Stimulated activated CD8-positive, alpha-beta memory T cell treated with anti-CD3 and anti-CD28 coated beads, Interleukin-4, amount 100 ng/mL, for 48 hours (primary cell): Measurements from ENCODE around the gene MAPT.

Experiments used
- DNase-seq: peaks from one replicate; pipeline ENCODE4 v3.0.0-alpha.2; 2020

Gene MAPT

GRCh38 chr17:46037722-46038255 is 143.4 kb downstream of the MAPT start:
- DNase-seq, result no peak

GRCh38 chr17:46038414-46038813 is 144.1 kb downstream of the MAPT start:
- DNase-seq, result no peak

DNA sequence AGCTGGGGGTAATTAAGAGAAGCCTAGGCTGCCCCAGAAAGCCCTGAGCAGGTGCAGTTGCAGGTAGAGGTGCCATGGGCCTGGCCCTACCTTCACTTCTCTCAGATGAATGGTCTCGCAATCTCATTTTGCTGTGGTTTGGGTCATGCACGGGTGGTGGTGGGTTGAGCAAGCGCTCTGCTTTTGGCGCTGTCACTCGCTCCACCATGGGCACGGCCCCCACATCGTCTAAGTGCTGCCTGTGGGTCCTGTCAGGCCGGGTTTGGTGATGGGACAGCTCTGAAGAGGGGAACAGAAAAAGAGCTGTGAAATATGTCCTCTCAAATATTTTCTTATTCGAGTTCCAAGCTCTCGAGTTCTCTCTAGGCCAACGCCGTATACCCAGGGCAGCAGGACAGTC is 144.6 kb downstream of the MAPT start:
- DNase-seq, result no peak

- no peak for DNase-seq
Observed at GRCh38 chr17:46039592-46040186, 145.3 kb downstream of the MAPT start.

- no peak for DNase-seq
Observed at GRCh38 chr17:46042246-46042645, 147.9 kb downstream of the MAPT start.

DNA sequence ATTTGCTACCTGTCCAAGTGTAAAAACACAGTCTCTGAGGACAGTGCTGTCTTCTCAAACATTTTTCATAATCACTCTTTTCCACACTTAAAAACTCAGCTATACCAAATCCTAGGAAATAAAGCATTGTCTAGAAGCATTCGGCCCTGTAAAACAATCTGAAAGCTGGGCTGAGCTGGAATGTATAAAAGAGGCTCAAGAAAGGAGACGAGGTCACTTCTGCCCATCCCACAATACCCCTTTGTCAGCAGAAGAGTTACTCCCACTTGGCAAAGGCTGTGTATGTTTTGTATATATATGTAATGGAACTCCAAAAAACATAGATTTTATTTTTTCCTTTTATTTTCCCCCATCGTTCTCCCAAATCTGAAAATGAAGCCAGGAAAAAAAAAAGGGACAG is 148.6 kb downstream of the MAPT start:
- no peak for DNase-seq

- DNase-seq, result no peak
Observed at GRCh38 chr17:46043606-46044005, 149.3 kb downstream of the MAPT start.

GRCh38 chr17:46044286-46044928 is 150.1 kb downstream of the MAPT start:
- DNase-seq, result peak; percentile 59

DNA sequence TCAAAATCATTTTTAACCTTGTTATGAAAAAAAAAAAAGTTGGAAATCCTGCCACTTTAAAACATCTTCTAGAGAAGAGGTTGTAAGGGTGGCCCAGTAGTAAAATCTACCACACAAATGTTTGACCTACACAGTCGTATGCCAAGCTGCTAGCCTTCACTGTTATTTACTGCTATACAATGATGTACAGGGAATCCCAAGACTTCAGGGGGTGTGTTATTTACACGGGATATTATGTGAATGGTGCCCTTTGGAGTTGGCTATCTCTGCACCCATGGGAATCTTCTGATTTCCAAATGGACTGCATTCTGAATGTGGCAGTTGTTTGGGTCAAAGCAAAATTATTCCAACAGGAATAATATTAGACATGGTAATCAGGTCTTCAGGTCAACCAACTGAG is 150.6 kb downstream of the MAPT start:
- DNase-seq, result no peak

GRCh38 chr17:46045639-46046038 is 151.3 kb downstream of the MAPT start:
- DNase-seq, result no peak

DNA sequence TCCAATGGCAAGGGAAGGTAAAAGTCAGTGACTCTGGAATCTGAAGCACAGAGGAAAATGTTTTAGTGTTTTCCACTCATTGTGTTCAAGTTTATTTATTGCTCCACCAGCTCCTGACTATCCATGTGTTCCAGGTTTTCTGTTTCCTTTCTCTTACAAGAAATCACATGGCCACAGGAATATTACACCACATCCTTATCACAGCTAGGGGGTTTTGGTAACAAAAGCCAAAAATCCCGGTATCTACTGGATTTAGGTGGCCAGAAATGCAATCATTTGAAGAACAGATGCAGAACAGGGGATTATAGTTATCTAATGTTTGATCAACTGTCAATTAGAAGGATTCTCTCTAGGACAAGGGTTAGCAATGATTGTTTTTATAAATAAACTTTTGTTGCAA is 152.6 kb downstream of the MAPT start:
- DNase-seq, result no peak

- DNase-seq, result no peak
Observed at GRCh38 chr17:46047398-46047797, 153.0 kb downstream of the MAPT start.

DNA sequence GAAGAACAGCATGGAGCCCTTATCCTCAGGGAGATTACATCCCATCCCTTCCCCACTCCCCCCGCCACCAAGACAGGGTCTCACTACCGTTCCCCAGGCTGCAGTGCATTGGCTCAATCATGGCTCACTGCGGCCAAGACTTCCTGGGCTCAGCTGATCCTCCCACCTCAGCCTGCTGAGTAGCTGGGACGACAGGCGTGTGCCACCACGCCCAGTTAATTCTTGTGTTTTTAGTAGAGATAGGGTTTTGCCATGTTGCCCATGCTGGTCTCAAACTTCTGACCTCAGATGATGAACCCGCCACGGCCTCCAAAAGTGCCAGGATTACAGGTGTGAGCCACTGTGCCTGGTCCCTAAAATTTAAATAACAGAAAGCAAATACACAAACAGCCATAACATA is 153.5 kb downstream of the MAPT start:
- DNase-seq, result no peak

- DNase-seq, result no peak
Observed at GRCh38 chr17:46049656-46050055, 155.3 kb downstream of the MAPT start.

DNA sequence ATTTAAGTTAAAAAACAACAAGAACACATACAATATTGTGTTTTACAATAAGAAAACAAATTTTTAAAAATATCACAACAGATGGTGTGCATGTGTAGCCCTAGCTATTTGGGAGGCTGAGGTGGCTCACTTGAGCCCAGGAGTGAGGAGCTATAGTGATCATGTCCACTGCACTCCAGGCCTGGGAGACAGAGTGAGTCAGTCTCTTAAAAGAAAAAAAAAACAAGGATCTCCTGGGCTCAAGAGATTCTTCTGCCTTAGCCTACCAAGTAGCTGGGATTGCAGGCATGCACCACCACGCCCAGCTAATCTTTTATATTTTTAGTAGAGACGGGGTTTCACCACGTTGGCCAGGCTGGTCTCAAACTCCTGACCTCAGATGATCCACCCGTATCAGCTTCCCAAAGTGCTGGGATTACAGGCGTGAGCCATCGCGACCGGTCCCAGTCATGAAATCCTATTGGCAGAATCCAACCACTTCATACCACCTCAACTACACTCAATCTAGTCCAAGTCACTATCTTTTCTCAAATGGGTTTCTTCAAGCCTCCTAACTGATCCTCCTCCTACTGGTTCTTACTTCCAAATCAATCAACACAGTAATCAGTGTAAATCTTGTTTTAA is 159.7 kb downstream of the MAPT start:
- DNase-seq, result no peak

DNA sequence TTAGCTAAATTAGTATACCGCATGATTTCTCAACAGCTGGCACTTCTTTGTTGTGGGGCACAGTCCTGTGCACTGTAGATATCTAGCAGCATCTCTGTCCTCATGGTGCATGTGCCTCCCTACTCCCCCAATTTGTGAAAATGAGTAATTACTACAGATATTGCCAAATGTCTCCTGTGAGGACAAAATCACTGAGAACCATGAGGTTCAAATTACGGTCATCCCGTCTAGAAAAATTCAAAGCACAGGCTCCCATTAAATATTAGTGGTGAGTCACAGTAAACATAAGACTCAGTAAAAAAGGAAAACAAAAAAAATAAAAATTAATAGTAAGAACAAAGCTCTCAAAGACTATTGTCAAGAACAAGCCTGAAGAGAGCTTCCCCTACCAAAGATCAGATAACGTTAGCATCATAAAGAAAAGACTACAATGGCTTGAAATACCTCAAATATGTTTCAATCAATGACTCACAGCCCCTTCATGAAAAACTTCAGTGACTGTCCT is 162.5 kb downstream of the MAPT start:
- DNase-seq, result peak; percentile 35

- DNase-seq, result no peak
Observed at GRCh38 chr17:46057366-46057765, 163.0 kb downstream of the MAPT start.

DNA sequence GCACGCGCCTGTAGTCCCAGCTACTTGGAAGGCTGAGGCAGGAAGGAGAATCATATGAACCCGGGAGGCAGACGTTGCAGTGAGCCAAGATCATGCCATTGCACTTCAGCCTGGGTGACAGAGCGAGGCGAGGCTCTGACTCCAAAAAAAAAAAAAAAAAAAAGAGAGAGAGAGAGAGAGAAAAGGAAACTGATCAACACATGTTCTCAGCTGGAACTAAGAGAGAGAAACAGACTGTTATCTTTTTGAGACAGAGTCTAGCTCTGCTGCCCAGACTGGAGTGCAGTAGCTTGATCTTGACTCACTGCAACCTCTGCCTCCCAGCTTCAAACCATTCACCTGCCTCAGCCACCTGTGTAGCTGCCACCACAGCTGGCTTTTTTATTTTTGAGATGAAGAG is 165.1 kb downstream of the MAPT start:
- DNase-seq, result no peak

DNA sequence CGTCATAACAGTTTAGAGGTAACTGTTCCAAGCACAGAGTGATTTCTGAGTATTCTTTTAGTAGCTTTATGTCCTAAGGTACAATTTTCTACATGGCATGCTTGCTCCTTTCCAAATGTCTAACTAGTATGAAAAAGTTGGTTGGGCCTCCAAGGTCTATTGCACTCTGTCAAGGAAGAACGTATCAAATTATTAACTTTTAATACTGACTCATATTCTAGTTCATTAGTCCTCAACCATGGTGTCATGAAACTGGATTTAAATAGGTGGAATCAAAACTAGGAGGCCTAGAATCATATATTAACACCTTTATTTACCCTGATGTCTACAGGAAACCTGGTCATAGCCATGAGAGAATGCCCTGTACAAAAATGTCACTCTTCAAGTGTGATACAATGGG is 166.1 kb downstream of the MAPT start:
- DNase-seq, result no peak

- DNase-seq, result no peak
Observed at GRCh38 chr17:46061435-46061834, 167.1 kb downstream of the MAPT start.

DNA sequence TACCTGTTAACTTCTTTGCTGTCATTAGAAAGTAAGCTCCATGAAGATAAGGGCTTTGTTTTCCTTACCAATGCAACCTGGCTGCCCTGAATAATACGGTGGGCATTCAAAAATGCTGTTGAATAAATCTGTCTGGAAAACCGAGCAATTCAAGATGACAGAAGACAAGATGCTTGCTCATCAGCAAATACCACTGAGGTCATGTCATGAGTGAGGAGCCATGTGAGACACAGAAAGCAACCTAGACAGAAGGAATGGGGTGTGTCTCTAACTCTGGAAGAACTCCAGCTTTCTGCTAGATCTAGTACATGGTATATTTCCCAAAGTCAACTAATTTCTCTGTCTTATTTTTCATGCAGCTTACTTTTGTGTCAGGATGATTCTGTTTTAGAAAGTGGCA is 168.9 kb downstream of the MAPT start:
- DNase-seq, result no peak

DNA sequence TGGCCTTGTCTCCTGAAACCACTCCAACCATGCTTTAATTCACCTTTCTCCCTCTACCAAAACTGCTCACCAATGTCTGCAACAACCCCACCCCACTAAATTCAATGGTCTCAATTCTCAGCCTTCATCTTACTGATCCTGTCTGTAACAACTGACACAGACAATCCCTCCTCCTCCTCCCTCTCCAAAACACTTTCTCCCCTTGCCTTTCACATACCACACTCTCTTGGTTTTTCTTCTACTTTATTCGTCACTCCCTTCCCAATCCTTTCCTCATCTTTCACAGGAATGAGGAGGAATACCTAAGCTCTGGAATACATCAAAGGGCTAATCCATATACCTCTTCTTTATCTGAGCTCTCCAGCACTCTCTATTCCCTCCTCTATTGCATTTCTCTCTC is 170.1 kb downstream of the MAPT start:
- DNase-seq, result no peak

GRCh38 chr17:46071796-46072195 is 177.4 kb downstream of the MAPT start:
- no peak for DNase-seq

- DNase-seq, result no peak
Observed at GRCh38 chr17:46072998-46073397, 178.6 kb downstream of the MAPT start.
